ENCODE data around the gene SBK3.
"Not testable (repeated sequence)": the region's sequence is repeated elsewhere in the genome, so short reads cannot be mapped to it uniquely, and the experiment has no call there.

SBK3 gene

DNA sequence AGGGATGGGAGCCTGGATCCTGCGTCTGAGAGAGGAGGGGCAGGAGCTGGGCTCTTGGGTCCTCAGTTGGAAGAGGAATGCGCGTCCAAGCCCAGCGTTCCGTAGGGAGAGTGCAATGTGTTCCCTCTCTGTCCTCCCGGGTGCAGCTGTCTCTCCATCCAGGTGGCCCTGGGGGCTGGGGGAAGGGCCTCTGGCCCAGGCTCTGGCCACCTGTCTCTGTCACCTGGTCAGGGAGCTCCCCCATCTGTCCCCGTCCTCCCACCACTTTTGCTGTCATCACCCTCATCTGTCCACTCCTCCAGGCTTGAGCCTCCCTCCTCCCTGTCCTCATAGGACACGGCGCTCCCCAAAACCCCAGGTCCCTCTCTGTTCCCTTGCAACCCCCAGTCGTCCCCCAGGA lies 4.7 kb downstream of the SBK3 start:
- no peak for DNase-seq (ENCODE audit: low read depth)

DNA sequence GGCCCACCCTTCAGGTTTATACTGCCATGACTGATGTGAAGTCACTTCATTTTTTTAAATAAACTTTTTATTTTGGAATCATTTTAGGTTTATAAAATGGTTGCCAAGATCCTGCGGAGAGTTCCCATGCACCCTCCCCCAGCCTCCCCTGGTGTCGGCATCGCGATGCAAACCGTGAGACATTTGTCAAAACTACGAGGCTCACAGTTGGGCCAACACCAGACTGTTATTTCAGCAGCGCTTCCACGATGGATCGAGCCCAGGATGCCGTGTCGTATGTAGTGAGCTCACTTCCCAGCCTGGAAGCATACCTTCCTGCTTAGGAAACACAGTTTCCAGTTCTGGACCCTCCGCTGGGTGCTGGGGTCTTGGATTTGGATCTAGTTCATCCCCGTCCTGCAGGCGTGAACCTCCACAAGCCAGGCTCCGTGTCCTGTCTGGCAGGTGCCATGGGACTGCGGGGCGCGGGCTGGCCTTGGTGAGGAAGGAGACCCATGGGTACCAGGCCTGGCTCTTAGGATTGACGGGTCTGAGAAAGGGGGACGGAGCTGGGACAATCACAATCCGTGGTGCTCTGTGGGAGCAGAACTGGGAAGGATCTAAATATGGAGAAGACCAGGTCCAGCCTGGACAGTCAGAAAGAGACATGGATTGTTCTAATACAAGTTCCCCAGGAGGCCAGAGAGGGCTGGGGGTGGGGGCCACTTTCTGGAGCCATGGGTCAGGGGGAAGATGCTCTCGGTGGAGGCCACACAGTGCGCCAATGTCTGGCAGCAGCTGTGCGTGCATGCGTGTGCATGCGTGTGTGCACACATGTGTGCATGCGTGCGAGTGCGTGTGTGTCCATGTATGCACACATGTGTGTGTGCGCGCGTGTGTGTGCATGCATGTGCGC lies 6.0 kb downstream of the SBK3 start:
- DNase-seq (ENCODE audit: low read depth) = no peak

DNA sequence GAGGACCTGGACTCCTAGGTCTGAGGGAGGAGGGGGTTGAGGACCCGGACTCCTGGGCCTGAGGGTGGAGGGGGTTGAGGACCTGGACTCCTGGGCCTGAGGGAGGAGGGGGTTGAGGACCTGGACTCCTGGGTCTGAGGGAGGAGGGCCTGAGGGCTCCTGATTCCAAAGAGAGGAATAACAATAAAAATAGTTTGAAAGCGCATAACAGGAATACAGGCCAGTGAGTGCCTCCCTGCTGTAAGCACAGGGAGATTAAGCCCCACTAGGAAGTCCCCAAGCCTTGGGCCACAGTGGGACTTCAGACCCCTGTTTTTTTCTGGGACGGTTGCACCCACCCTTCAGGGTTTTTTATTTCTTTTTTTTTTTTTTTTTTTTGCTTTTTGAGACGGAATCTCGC lies 7.2 kb downstream of the SBK3 start:
- no peak for DNase-seq (ENCODE audit: low read depth)

- DNase-seq (ENCODE audit: low read depth) = no peak
Measured at GRCh38 chr19:55537741-55538111, 7.6 kb downstream of the SBK3 start.

GRCh38 chr19:55536951-55537740 lies 8.2 kb downstream of the SBK3 start, which contains the start of gene SBK2:
Gene SBK2, minus strand, starts transcription at chr19:55537133. Its CDS starts 839 bp downstream, at chr19:55536294.
- DNase-seq (ENCODE audit: low read depth) = no peak

DNA sequence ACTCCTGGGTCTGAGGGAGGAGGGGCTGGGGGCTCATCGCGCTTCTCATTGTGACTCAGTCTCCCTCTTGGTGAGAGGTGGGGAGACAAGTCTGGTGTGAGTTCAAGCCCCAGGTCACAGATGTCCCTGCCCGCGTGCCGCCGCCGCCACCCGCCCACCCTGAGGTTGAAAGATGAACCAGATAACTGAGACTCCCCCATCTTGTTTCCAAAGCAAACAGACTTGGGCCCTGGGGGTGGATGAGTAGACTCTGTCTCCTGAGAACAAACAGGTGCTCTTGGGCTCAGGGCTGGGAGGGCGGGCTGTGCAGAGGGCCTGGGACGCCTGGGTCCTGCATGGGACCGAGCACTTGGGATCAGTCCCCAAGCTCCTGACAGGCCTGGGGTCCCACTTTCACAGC lies 9.0 kb downstream of the SBK3 start:
- no peak for DNase-seq (ENCODE audit: low read depth)

DNA sequence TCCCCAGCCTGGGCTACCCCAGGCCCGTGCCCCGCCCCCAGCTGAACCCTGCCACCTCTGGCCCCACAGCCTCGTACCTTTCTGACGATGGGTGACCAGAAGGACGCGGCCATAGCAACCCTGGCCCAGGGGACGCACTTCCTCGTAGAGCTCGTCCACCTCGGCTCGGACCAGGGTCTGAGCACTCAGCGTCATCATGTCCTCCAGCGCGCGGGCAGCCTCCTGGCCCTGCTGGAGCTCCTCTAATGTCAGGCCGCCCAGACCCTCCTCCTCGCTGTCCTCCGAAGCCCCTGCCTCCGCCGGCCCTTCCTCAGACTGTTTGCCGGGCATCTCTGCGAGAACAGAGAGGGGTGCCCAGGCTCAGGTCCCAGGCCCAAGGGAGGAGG lies 9.4 kb downstream of the SBK3 start:
- DNase-seq (ENCODE audit: low read depth) = no peak

GRCh38 chr19:55535173-55535964 lies 10.0 kb downstream of the SBK3 start:
- no peak for DNase-seq (ENCODE audit: low read depth)

DNA sequence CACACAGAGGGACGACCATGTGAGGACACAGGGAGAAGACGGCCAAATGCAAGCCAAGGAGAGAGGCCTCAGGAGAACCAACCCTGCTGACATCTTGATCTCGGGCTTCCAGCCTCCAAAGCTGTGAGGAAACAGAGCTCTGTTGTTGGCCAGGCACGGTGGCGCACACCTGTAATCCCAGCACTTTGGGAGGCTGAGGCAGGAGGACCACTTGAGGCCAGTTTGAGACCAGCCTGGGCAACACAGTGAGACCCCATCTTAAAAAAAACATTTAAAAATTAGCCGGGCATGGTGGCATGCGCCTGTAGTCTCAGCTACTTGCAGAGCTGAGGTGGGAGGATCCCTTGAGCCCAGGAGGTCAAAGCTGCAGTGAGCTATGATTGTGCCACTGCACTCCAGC lies 11.1 kb downstream of the SBK3 start:
- DNase-seq (ENCODE audit: low read depth) = not testable (repeated sequence)

DNA sequence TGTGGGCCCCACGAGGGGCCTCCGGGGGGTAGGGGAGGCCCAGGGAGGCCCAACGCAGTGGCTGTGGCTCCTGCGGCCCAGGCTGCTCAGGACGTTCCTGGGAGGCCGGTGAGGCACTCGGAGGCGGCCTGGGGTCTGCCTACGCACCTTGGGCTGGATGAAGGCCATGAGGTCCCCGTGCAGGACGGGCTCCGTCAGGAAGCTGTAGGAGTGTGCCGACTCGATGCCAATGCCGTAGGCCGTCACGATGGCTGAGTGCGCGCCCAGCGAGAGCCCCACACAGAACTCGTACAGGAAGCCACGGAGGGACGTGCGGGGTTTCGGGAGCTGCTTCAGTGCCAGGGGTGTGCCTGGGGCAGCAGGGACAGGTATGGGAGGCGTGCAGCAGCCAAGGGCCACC lies 14.3 kb downstream of the SBK3 start:
- no peak for DNase-seq (ENCODE audit: low read depth)

- no peak for DNase-seq (ENCODE audit: low read depth)
Measured at GRCh38 chr19:55529636-55530234, 15.6 kb downstream of the SBK3 start.

DNA sequence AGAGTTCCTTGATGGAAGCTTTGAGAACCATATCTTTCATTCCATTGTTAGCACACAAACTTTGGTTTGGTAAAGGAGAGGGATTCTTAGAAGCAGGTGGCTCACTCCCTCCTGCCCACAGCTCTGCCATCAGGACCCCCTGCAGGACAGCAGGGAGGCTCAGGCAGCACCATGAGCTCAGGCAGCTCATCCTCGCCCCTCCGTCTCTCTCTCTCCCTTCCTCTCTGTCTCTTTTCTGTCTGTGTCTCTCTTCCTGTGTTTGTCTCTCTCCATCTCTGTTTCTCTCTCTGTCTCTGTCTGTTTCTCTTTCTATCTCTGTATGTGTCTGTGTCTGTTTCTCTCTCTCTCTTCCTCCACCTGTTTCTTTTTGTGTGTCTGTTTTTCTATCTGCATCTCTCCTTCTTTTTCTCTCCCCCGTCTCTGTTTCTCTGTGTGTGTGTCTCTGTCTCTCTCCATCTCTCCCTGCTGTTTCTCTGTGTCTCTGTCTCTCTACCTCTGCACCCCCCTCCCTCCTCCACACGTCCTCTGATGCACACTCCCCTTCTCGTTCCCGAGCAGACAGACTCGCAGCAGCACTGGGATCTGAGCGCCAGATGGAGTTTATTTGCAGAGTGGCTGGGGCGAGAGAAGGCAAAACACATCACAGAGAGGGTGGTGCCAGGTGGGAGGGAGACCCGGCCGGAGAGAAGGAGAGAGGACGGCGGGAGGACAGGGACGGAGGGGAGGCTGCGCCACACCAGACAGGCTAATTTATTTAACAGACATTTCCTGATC lies 17.1 kb downstream of the SBK3 start:
- no peak for DNase-seq (ENCODE audit: low read depth)

DNA sequence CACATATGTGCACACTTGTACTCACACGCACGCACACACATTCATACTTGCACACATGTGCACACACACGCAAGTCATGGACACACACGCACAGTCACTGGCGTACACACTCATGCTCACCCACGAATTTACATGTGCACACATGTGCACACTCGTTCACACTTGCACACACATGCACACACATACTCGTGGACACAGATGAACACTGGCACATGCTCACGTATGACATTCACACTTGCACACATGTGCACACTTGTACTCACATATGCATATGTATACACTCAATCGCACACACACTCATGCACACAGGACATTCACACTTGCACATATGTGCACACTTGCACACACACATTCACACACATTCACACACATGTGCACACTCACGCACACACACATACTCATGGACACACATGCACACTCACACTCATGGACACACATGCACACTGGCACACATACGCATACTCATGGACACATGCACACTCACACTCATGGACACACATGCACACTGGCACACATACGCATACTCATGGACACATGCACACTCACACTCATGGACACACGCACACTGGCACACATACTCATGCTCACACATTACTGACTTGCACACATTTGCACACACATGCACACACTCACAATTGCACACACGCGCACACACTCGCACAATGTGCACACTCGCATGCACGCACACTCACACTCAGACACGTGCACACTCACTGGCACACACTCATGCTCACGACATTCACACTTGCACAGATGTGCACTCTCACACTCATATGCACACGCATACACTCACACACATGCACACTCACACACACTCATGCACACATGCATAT lies 17.9 kb downstream of the SBK3 start:
- no peak for DNase-seq (ENCODE audit: low read depth)

- no peak for DNase-seq (ENCODE audit: low read depth)
Measured at GRCh38 chr19:55526216-55527196, 18.8 kb downstream of the SBK3 start.

DNA sequence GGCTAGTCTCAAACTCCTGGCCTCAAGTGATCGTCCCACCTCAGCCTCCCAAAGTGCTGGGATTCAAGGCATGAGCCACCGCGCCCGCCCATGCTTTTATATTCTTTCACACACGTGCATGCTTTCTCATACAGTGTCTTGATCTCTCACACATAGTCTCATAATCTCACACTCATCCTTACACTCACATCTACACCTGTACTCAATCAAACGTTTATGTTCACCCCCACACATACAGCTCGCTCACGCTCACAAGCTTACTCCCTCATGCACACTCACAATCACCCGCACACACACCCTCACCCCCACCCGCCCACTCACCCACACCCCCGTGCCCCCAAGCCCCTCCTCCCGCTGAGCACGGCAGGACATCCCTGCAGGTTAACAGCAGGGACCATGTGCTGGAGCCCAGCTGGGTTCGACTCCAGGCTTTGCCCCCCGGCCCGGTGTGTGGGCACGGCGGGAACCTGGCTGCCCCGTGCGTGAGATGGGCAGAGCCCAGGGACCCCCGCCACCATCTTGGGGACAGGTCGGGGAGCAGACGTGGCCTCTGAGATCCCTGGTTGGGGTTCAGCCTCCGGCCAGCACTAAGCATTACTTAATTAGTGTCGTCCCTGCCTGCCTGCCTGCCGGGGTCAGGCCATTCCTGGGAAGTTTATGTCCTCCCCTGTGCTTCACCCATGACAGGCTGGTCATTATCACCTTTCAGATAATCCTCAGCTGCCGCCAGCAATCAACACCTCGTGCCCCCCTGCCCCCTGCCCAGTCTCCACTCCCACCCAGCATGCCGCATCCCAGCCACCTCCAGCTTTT lies 19.8 kb downstream of the SBK3 start:
- no peak for DNase-seq (ENCODE audit: low read depth)

GRCh38 chr19:55520691-55521292 lies 24.6 kb downstream of the SBK3 start:
- no peak for DNase-seq (ENCODE audit: low read depth)

GRCh38 chr19:55519451-55520311 lies 25.7 kb downstream of the SBK3 start:
- no peak for DNase-seq (ENCODE audit: low read depth)

Measured in CMK (cell line).